ENCODE results near the gene CAPS.

The CAPS gene

DNA sequence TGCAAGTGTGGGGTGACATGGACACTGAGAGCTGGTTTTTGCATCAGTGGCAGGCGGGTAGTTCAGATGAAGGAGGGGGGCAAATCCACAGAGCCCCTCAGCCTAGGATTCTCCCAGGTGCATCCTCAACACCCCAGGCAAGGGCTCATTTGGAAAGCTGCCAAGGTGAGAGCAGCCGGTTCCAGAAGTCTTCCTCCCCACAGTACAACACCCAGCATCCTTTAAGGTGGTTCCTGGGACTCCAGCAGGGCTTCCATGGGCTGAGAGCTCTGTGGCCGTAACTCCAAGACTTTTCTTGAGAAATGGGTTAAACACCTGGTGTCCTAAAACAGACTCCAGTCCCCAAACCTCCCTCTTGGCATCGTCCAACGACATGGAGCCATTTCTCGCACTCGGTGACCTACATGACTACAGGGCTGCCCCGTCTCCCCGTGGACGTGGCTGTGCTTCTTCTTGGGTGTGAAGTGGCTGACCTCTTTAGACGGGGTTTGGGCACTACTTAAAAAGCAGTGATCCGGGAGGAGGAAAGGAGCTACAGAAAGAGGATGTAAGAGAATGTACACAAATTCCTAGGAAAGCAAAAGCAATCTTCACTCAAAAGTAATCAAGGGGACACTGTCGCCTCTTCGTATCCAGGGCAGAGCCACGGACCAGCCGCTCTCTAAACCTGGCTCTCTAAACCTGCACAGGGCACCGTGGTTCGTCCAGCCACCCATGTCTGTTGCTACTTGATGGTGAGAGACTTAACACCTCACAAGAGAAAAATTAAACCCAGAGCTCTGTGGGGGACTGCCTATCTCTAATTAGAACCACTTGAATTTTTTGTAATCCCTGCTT is 38.4 kb downstream of the CAPS start:
- no peak for ATAC-seq
- TF ChIP-seq, protein P1, sequence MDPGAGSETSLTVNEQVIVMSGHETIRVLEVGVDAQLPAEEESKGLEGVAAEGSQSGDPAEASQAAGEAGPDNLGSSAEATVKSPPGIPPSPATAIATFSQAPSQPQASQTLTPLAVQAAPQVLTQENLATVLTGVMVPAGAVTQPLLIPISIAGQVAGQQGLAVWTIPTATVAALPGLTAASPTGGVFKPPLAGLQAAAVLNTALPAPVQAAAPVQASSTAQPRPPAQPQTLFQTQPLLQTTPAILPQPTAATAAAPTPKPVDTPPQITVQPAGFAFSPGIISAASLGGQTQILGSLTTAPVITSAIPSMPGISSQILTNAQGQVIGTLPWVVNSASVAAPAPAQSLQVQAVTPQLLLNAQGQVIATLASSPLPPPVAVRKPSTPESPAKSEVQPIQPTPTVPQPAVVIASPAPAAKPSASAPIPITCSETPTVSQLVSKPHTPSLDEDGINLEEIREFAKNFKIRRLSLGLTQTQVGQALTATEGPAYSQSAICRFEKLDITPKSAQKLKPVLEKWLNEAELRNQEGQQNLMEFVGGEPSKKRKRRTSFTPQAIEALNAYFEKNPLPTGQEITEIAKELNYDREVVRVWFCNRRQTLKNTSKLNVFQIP (CRISPR knock-in tag; IDR thresholded peaks at IDR 0.05; ENCODE audit: borderline replicate concordance, low read depth), result no peak
- no peak for TF ChIP-seq OSR1 (CRISPR knock-in tag; IDR thresholded peaks at IDR 0.05)

DNA sequence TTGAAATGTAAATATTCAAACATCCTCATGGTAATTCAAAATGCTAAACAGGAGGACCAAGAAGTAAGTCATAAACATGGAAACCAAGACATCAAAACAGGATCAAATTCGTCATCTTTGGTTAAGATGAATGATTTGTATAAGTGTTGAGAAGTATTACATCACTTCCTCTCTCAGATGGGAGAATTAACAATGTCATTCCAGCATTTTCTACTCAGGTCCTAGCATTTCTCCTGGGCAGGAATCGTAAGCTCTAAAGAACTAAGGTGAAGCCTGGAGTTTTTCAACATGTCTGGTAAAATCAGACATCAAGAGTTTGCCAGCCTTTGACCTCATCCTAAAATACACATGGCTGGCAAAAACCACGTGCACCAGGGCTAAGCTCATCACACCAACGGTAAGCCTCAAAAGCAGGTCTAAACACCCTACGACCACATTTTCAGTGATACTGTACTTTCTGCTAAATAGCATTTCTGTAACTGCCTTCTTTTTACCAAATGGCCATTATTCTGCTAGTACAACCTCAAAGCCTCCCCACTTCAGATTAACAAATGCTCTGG is 39.1 kb downstream of the CAPS start:
- ATAC-seq, result no peak
- no peak for TF ChIP-seq ESRRG (CRISPR knock-in tag; IDR thresholded peaks at IDR 0.05)
- TF ChIP-seq CSDC2 (CRISPR knock-in tag; IDR thresholded peaks at IDR 0.05), result no peak

DNA sequence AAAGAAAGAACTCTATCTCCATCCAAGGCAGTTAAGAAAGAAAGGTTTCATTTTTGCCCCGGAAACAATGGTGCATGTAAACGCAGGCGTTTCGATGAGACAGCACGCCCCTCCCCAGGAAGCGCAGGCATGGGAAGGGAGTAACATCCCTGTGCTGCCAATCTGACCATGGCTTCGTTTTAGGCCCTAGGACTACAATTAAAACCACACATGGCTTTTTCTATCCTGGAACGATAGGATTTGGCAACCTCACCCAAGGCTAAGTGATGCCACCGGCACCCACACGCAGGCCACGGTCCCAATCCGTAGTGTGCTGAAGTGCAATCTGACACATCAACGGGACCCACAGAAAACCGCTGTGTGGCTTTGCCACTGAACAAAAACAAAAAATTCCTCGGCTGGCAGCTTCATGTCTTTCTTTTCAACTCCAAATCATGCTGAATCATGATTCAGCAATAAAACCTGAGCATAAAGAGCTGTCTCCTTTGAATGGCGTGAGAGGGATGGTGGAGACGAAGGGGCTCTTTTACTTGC is 39.7 kb downstream of the CAPS start:
- ATAC-seq, result no peak
- TF ChIP-seq ZNF565 (CRISPR knock-in tag; conservative IDR thresholded peaks at IDR 0.05; ENCODE audit: low read depth) (no peak), ZFP30 (CRISPR knock-in tag; IDR thresholded peaks at IDR 0.05) (no peak), ZFP3 (CRISPR knock-in tag; IDR thresholded peaks at IDR 0.05) (no peak), PPARA (CRISPR knock-in tag; IDR thresholded peaks at IDR 0.05; ENCODE audit: borderline replicate concordance) (no peak), ESRRG (CRISPR knock-in tag; IDR thresholded peaks at IDR 0.05) (no peak), SNAI2 (CRISPR knock-in tag; IDR thresholded peaks at IDR 0.05) (no peak), ZC3H10 (CRISPR knock-in tag; IDR thresholded peaks at IDR 0.05) (no peak), GLIS3 (CRISPR knock-in tag; IDR thresholded peaks at IDR 0.05) (no peak), OSR1 (CRISPR knock-in tag; IDR thresholded peaks at IDR 0.05) (no peak), TCF4 (CRISPR knock-in tag; IDR thresholded peaks at IDR 0.05; ENCODE audit: borderline replicate concordance) (no peak), ISL1 (CRISPR knock-in tag; IDR thresholded peaks at IDR 0.05) (no peak)
- TF ChIP-seq, protein P2, sequence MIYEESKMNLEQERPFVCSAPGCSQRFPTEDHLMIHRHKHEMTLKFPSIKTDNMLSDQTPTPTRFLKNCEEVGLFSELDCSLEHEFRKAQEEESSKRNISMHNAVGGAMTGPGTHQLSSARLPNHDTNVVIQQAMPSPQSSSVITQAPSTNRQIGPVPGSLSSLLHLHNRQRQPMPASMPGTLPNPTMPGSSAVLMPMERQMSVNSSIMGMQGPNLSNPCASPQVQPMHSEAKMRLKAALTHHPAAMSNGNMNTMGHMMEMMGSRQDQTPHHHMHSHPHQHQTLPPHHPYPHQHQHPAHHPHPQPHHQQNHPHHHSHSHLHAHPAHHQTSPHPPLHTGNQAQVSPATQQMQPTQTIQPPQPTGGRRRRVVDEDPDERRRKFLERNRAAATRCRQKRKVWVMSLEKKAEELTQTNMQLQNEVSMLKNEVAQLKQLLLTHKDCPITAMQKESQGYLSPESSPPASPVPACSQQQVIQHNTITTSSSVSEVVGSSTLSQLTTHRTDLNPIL (CRISPR knock-in tag; IDR thresholded peaks at IDR 0.05; ENCODE audit: low read depth), result no peak
- TF ChIP-seq, protein P3, sequence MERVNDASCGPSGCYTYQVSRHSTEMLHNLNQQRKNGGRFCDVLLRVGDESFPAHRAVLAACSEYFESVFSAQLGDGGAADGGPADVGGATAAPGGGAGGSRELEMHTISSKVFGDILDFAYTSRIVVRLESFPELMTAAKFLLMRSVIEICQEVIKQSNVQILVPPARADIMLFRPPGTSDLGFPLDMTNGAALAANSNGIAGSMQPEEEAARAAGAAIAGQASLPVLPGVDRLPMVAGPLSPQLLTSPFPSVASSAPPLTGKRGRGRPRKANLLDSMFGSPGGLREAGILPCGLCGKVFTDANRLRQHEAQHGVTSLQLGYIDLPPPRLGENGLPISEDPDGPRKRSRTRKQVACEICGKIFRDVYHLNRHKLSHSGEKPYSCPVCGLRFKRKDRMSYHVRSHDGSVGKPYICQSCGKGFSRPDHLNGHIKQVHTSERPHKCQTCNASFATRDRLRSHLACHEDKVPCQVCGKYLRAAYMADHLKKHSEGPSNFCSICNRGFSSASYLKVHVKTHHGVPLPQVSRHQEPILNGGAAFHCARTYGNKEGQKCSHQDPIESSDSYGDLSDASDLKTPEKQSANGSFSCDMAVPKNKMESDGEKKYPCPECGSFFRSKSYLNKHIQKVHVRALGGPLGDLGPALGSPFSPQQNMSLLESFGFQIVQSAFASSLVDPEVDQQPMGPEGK (CRISPR knock-in tag; IDR thresholded peaks at IDR 0.05; ENCODE audit: borderline replicate concordance), result no peak

DNA sequence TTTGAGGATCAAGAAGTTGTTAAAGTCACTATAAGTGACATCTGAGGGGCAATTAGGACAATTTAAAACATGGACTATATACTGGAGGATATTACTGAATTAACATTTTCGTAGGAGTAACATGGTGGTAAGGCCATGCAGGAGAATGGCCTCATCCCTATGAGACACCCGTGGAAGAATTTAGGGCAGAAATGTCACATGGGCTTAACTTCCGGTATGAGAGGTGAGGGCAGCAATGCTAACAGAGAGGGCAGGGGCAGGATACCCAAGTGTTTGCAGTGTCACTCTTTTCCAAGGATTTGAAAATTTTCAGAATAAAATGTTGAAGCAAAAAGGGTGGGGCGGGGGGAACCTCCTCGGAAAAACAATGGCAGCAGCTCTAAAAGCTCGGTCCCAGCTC is 40.2 kb downstream of the CAPS start:
- TF ChIP-seq ZNF8 (CRISPR knock-in tag; IDR thresholded peaks at IDR 0.05) (no peak), ZNF565 (CRISPR knock-in tag; conservative IDR thresholded peaks at IDR 0.05; ENCODE audit: low read depth) (no peak), ISL1 (CRISPR knock-in tag; IDR thresholded peaks at IDR 0.05) (no peak), GLIS3 (CRISPR knock-in tag; IDR thresholded peaks at IDR 0.05) (no peak), RARB (CRISPR knock-in tag; IDR thresholded peaks at IDR 0.05) (no peak), BACH2 (CRISPR knock-in tag; IDR thresholded peaks at IDR 0.05; ENCODE audit: borderline replicate concordance) (no peak), OSR1 (CRISPR knock-in tag; IDR thresholded peaks at IDR 0.05) (no peak), ZC3H10 (CRISPR knock-in tag; IDR thresholded peaks at IDR 0.05) (no peak)
- TF ChIP-seq, protein P2 (CRISPR knock-in tag; IDR thresholded peaks at IDR 0.05; ENCODE audit: low read depth), result no peak
- no peak for ATAC-seq

DNA sequence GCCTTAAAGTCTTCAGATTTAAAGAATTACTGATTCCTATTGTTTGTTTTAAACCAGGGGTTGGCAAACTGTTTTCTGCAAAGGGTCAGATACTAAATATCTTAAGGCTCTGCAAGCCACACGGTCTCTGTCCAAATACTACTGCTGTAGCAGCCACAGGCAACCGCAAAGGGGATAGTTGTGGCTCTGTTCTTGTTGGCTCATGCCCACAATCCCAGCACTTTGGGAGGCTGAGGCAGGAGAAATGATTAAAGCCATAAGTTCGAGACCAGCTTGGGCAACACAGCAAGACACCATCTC is 41.5 kb downstream of the CAPS start:
- TF ChIP-seq TCF4 (CRISPR knock-in tag; IDR thresholded peaks at IDR 0.05; ENCODE audit: borderline replicate concordance) (no peak), ZNF8 (CRISPR knock-in tag; IDR thresholded peaks at IDR 0.05) (no peak), BACH2 (CRISPR knock-in tag; IDR thresholded peaks at IDR 0.05; ENCODE audit: borderline replicate concordance) (no peak), ESRRG (CRISPR knock-in tag; IDR thresholded peaks at IDR 0.05) (no peak), PPARA (CRISPR knock-in tag; IDR thresholded peaks at IDR 0.05; ENCODE audit: borderline replicate concordance) (no peak), ARNTL (CRISPR knock-in tag; IDR thresholded peaks at IDR 0.05; ENCODE audit: borderline replicate concordance, low read depth) (no peak), OSR1 (CRISPR knock-in tag; IDR thresholded peaks at IDR 0.05) (no peak)
- TF ChIP-seq, protein P4, sequence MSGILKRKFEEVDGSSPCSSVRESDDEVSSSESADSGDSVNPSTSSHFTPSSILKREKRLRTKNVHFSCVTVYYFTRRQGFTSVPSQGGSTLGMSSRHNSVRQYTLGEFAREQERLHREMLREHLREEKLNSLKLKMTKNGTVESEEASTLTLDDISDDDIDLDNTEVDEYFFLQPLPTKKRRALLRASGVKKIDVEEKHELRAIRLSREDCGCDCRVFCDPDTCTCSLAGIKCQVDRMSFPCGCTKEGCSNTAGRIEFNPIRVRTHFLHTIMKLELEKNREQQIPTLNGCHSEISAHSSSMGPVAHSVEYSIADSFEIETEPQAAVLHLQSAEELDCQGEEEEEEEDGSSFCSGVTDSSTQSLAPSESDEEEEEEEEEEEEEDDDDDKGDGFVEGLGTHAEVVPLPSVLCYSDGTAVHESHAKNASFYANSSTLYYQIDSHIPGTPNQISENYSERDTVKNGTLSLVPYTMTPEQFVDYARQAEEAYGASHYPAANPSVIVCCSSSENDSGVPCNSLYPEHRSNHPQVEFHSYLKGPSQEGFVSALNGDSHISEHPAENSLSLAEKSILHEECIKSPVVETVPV (CRISPR knock-in tag; IDR thresholded peaks at IDR 0.05), result no peak
- TF ChIP-seq, protein P2 (CRISPR knock-in tag; IDR thresholded peaks at IDR 0.05; ENCODE audit: low read depth), result no peak
- TF ChIP-seq, protein P1 (CRISPR knock-in tag; IDR thresholded peaks at IDR 0.05; ENCODE audit: borderline replicate concordance, low read depth), result no peak
- ATAC-seq, result no peak
